Measurements from ENCODE around the gene TAS2R3.
"Not testable (repeated sequence)": the region's sequence is repeated elsewhere in the genome, so short reads cannot be mapped to it uniquely, and the experiment has no call there.

Gene TAS2R3, protein sequence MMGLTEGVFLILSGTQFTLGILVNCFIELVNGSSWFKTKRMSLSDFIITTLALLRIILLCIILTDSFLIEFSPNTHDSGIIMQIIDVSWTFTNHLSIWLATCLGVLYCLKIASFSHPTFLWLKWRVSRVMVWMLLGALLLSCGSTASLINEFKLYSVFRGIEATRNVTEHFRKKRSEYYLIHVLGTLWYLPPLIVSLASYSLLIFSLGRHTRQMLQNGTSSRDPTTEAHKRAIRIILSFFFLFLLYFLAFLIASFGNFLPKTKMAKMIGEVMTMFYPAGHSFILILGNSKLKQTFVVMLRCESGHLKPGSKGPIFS

DNA sequence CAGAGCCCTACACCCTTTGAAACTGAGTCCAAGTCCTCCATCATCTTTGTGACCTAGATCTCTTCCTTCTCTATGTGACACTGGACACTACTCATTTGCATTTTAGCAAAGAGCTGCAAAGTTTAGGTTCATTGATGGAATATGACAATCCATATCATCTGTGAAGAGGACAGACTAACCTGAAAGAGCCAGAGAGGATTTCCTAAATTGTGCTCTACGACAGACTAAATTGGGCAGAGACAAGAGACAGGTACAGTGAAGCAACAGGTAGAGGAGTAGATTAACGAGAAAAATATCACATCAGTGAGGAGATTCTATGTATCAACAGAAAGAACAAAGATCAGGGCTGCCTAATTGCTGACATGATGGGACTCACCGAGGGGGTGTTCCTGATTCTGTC lies at the start of gene TAS2R3:
TAS2R3 (plus strand) TSS at position 301 of the 400 bp plus-strand sequence; CDS start at position 363, 62 bp downstream.
- DNase-seq = no peak

GRCh38 chr7:141714571-141714970 lies 49.3 kb upstream of the TAS2R3 start:
- no peak for DNase-seq

DNA sequence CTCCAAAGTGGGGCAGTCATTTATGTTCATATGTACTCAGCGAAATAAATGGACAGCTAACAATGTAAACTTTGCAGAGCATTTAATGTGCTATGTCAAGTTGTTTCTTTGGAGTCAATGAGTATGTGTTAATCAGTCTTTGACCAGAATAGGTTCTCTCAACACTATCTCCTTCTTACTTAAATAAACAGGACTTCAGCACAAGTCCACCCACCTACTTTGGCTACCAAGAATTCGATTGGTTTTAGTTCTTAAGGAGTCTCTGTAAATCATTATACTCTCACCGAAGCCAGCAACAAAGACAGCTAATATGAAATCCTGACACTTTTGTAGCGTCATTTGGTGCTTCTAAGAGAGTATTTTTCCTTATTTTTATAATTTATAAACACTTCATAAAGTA lies 48.9 kb upstream of the TAS2R3 start:
- no peak for DNase-seq

DNA sequence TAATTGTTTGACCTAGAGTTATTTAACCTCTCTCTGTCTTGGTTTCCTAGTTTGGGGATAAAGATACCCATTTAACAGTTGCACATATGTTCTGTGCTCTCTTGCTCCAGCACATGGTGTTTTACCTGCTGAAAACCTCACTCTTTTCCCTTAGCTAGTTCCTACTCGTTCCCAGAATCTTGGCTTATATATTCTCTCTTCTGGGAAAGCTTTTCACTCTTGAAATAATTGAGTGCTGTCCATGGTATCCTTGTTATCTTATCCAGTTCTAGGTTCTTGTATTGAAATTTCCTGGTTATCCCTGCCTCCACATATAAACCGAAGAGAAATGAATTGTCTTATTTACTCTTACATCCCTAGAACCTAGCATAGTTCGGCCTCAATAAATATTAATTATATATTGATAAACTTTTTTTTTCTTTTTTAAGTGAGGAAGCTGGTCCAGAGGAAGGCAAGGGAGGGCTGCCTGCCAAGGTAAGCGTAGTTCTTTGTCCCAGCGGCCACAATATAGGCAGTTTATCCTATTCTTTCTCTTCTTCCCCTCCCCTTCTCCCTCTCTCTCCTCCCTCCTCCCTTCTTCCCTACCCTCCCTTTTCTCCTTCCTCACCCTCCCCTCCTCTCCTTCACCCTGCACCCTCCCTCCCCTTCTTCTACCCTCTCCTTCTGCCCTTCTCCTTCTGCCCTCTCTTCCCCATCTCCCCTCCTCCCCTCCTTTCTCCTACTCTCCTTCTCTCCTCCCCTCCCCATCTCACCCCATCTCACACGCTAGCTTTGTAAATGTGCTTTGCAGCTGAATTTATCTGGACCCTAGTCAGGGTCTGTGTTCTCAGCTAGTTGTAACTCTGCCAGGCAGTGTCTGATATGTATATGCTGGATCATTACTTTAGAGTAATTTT lies 47.9 kb upstream of the TAS2R3 start:
- DNase-seq = no peak

DNA sequence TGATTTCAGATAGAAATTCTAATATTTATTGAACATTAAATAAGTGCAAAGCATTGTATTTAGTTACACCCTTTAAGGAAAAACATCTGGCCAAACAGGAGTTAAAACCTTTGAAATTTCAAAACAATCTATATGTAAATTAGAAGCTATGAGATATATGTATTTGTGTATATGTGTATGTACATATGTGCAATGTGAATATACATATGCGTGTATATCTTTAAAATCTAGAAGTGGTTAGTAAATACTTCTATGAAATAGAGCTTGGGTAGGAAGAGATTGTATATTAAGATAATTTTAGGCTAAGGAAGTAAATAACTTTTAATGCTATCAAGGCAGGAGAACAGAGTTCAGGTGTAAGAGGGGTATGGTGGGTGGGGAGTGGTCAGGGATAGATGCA lies 46.4 kb upstream of the TAS2R3 start:
- DNase-seq = no peak

- DNase-seq = no peak
Measured at GRCh38 chr7:141722529-141722928, 41.4 kb upstream of the TAS2R3 start.

DNA sequence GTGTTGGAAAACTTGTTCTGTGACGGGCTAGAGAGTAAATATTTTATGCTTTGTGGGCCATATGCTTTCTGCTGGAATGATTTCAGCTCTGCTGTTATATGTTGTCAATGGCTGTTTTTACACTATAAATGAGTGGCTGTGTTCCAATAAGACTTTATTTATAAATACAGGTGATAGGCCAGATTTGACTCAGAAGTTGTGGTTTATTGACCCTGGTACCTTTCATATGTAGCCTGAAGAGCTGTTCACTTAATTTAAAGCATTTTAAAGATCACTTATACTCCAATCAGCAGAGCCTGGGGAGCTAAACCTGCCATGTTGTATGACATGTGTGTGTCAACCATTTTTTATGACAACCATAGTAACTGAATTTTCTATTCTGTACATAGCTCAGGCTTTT lies 34.9 kb upstream of the TAS2R3 start:
- no peak for DNase-seq

DNA sequence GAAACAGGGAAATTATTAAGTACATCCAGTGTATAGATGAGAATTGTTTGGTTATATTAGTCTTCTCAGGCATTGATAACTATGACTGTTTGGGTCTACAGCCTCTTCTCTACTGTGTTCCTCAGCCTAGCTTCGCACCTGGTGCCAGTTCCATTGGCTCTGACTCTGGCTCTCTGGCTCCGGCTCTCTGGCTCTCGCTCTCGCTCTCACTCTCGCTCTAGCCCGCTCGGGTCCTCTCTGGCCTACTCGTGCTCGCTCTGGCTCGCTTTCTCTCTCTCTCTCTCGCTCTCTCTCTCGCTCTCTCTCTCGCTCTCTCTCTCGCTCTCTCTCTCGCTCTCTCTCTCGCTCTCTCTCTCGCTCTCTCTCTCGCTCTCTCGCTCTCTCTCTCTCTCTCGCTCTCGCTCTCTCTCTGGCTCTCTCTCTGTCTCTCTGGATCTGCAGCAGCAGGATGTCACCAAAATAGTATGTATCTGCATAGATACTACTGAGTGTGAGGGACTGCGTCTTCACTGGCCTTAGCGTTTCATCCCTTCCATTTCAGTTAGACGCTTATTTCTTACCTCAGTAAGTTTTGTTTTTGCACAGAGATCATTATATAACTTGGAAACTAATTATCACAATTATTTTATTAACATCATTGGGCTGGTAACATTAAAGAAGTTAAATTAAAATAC lies 32.3 kb upstream of the TAS2R3 start:
- DNase-seq = no peak

GRCh38 chr7:141737118-141737835 lies 26.6 kb upstream of the TAS2R3 start:
- no peak for DNase-seq

DNA sequence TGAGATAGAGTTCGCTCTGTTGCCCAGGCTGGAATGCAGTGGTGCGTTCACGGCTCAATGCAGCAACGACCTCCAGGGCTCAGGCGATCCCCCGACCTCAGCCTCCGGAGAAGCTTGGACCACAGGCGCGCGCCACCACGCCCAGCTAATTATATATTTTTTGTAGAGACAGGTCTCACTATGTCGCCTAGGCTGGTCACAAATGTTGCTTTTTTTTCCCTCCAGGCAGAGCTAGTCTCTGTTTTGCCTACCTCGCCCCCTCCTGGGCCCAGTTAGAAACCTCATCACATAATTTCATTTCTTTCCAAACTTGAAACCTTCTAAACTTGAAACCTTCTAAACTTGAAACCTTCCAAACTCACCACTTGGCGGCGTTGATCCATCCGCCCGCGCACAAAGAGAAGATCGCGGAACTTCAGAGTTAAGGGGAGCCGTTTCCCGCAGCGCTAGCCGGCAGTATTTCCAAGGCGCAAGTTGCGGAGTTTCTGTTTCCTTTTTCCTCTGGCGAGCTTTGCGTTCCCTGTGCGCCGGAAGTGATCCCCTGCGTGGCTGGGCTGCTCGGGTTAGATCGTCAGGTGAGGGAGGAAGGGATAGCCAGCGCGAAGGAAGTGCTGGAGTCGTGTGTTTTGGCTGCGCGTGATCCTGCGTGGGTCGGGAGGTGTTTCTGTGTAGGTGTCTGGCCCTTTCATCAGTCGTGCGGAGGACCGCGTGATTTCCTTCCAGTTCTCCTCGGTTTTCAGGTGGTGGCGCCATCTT lies 25.9 kb upstream of the TAS2R3 start, which contains the start of gene SSBP1:
SSBP1 (plus strand) TSS at position 523 of the 756 bp plus-strand sequence. CDS start 809 bp downstream, outside the sequence.
- peak; percentile 97 for DNase-seq

DNA sequence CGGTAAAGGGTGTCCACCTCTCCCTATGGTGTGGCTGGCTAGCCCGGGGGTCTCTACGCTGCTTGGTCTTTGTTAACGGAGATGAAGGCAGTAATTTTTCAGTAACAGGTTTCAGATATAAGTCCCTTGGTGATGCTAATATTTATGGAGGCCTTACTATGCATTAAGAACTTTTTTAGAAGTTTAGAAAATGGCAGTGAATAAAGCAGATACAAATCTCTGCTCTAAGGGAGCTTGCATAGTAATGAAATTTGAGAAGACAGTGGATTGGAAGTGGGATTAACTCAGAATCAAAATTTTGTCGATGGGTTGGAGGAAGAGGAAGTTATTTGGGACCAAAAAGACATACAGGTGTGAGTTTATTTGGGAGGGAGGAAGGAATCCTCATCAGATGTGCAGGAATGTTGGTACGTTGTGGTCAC lies 25.3 kb upstream of the TAS2R3 start:
- DNase-seq = no peak

DNA sequence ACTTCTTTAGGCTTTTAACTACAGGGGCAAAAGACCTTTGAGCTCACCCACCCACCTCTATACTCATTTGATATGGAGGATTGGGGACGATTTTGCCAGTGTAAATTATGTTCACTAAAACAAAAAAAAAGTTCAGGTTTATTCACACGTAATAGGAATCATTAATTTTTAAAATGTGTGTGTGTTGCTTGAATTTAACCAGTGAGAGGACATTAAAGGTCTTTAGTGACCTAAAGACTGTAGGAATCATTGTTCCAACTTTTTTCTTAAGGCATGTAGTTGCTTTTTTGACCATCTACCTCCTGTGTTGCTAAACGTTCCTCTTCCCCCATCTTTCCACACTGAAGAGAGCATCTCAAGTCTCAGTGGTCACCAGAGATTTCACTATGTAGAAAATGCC lies 24.6 kb upstream of the TAS2R3 start:
- no peak for DNase-seq

GRCh38 chr7:141742229-141742628 lies 21.7 kb upstream of the TAS2R3 start:
- no peak for DNase-seq

- DNase-seq = no peak
Measured at GRCh38 chr7:141744131-141744530, 19.8 kb upstream of the TAS2R3 start.

DNA sequence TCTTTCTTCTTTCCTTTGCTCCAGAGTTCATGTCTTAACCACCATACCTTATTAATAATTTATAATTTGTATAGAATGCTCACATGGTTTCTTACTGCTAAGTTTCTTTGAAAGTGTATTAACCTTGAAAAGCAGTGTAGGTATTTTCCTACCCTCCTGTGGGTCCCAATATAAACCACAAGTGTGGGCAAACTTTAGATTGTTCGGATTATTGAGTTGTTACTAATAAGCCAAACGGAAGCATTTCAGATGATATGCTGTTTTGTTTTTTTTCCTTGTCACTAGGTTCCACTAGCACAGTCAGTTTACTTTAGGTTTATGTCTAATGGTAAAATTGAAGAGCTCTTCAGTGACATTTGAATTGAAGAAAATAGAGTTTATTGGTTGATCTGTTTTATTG lies 15.5 kb upstream of the TAS2R3 start:
- no peak for DNase-seq

- DNase-seq = peak; percentile 32
Measured at GRCh38 chr7:141751904-141752303, 12.0 kb upstream of the TAS2R3 start.

DNA sequence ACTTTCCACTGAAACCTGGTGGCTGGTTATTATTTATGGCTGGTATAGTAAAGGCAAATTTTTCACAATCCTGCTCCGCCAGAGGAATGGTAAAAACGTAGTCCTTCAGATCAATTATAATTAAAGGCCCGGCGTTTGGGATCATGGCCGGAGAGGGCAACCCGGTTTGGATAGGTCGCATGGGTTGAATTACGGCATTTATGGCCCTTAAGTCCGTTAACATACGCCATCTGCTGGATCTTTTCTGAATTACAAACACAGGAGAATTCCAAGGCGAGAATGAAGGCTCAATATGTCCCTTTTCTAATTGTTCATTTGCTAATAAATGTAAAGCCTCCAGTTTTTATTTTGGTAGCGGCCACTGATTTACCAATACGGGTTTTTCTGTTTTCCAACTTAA lies 11.3 kb upstream of the TAS2R3 start:
- no peak for DNase-seq

- DNase-seq = peak; percentile 5
Measured at GRCh38 chr7:141754939-141755338, 9.0 kb upstream of the TAS2R3 start.

GRCh38 chr7:141770083-141770583 lies 6.2 kb downstream of the TAS2R3 start:
- not testable (repeated sequence) for DNase-seq

DNA sequence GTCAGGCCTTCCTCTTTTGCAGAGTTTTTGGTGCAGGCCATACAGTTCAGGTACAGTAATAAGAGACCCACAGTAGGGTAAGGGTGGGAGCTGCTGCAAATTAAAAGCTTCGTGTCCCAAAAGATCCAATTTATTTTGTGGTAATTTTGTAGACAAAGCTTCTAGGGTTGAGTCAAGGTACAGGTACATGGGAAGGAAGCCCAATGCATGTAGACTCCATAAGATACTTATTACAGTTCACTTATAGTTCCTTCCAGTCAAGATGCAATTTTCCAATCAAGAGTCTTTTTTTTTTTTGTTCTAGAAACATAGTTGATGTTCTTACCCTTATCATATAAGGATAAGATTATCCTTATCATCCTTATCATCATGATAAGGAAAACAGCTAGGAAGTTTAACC lies 12.5 kb downstream of the TAS2R3 start, which contains the start of gene TAS2R4:
TAS2R4 (plus strand) TSS at position 301 of the 400 bp plus-strand sequence. CDS start 1,815 bp downstream, outside the sequence.
- DNase-seq = no peak
